Smooth muscle cell of the umbilical artery (primary cell): ENCODE data around the gene SLC47A1. TPM values are rescaled to one million over a fixed set of nuclear protein-coding genes. Genes with fewer than 3 reads are reported as not detected.

Experiments used
- total RNA-seq: library from RNA; depleted of rRNA; stranded (reverse); fragments of >200 nt; gene quantifications from 2 replicates; pipeline ENCODE4 v1.2.3, GENCODE V29; 2014

The SLC47A1 gene, protein sequence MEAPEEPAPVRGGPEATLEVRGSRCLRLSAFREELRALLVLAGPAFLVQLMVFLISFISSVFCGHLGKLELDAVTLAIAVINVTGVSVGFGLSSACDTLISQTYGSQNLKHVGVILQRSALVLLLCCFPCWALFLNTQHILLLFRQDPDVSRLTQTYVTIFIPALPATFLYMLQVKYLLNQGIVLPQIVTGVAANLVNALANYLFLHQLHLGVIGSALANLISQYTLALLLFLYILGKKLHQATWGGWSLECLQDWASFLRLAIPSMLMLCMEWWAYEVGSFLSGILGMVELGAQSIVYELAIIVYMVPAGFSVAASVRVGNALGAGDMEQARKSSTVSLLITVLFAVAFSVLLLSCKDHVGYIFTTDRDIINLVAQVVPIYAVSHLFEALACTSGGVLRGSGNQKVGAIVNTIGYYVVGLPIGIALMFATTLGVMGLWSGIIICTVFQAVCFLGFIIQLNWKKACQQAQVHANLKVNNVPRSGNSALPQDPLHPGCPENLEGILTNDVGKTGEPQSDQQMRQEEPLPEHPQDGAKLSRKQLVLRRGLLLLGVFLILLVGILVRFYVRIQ
- total RNA-seq = 0.97 TPM in 1 of 2 replicates, not detected in the other

DNA sequence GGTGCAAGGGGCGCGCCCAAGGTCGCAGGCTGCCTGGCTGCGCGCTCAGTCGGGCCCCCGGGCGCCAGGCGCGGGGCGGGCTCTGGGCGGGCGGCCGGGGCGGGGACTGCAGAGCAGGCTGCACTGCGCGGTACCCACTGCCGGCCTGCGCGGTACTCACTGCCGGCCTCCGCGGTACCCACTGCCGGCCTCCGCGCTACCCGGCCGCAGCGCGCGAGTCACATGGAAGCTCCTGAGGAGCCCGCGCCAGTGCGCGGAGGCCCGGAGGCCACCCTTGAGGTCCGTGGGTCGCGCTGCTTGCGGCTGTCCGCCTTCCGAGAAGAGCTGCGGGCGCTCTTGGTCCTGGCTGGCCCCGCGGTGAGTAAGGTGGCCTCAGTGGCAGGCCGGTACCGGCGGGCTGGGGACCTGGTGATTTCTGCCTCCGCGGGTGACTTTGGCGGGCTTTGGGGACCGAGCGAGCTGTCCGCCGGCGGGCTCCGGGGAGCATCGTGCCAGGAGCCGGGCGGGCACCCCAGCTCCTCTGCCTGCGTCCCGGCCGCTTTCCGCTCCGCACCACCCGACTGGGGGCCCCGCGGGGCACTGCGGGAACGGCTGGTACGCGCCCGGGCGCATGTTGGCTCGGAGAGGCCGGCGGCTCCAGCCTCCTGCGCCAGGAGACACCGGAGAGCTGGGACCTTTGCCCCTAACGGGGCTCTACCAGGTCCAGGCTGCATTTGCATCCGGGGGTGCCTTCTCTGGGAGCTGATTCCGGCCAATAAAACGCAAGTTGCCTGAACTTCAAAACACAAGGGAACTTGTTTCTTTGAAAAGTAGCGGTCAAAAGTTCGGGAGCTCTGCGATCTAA, at the start of gene SLC47A1:
Gene SLC47A1, plus strand, starts transcription at position 137 of the 844 bp plus-strand sequence. Its CDS starts 86 bp downstream, at position 223.

Other genes starting within 250 kb of the SLC47A1 start
- 18.0 and 34.1 TPM in 2 replicates for gene B9D1, start 171.1 kb upstream of the SLC47A1 start, total RNA-seq
- 16.6 and 33.9 TPM in 2 replicates for gene MAPK7, start 155.4 kb upstream of the SLC47A1 start, total RNA-seq
- 4.6 and 41.3 TPM in 2 replicates for gene MFAP4, start 146.7 kb upstream of the SLC47A1 start, total RNA-seq
- 2.1 and 3.8 TPM in 2 replicates for gene RNF112, start 122.6 kb upstream of the SLC47A1 start, total RNA-seq
- 21.4 and 29.5 TPM in 2 replicates for gene ALDH3A2, start 114.9 kb downstream of the SLC47A1 start, total RNA-seq
- not detected in 2 replicates for gene SLC47A2, start 182.7 kb downstream of the SLC47A1 start, total RNA-seq
- gene ALDH3A1, start 214.4 kb downstream of the SLC47A1 start, total RNA-seq = not detected in 2 replicates